HG03159 (cell line): ENCODE measurements around the gene SPINK4.

Experiments
- ATAC-seq: cut with Tn5 transposase; IDR thresholded peaks from one replicate; pipeline ENCODE4 v1.9.1; 2021; ENCODE audit warnings: mild to moderate bottlenecking, moderate library complexity; ENCODE audit not compliant: unreplicated experiment

The SPINK4 gene

GRCh38 chr9:33256236-33256635, 16.3 kb downstream of the SPINK4 start:
- no peak for ATAC-seq

- no peak for ATAC-seq
These were observed 17.3 kb downstream of the SPINK4 start for GRCh38 chr9:33257276-33257675.

GRCh38 chr9:33260372-33260771, 20.4 kb downstream of the SPINK4 start:
- no peak for ATAC-seq

- ATAC-seq: peak; percentile 4
These were observed 23.4 kb downstream of the SPINK4 start for GRCh38 chr9:33263131-33264002.

GRCh38 chr9:33264003-33264472, 24.1 kb downstream of the SPINK4 start:
- ATAC-seq: peak; percentile 31

GRCh38 chr9:33264473-33265177, 24.7 kb downstream of the SPINK4 start, which contains the start of the genes BAG1 and CHMP5:
Gene BAG1 (minus strand): TSS chr9:33264708.
Gene CHMP5 (plus strand): TSS chr9:33265049. CDS start chr9:33265079, 30 bp downstream.
- ATAC-seq: peak; percentile 81

GRCh38 chr9:33265211-33265865, 25.4 kb downstream of the SPINK4 start:
- ATAC-seq: no peak

- ATAC-seq: no peak
These were observed 27.3 kb downstream of the SPINK4 start for GRCh38 chr9:33267151-33267767.

- no peak for ATAC-seq
These were observed 30.2 kb downstream of the SPINK4 start for GRCh38 chr9:33270146-33270545.

GRCh38 chr9:33272061-33272460, 32.1 kb downstream of the SPINK4 start:
- ATAC-seq: no peak

GRCh38 chr9:33273266-33273971, 33.5 kb downstream of the SPINK4 start:
- no peak for ATAC-seq

GRCh38 chr9:33273972-33274328, 34.0 kb downstream of the SPINK4 start:
- no peak for ATAC-seq

GRCh38 chr9:33277484-33277883, 37.5 kb downstream of the SPINK4 start:
- ATAC-seq: no peak

- ATAC-seq: no peak
These were observed 45.5 kb downstream of the SPINK4 start for GRCh38 chr9:33285502-33285901.

GRCh38 chr9:33287087-33287490, 47.1 kb downstream of the SPINK4 start:
- ATAC-seq: no peak

- ATAC-seq: no peak
These were observed 48.3 kb downstream of the SPINK4 start for GRCh38 chr9:33288235-33288634.

- no peak for ATAC-seq
These were observed 49.0 kb downstream of the SPINK4 start for GRCh38 chr9:33288828-33289483.

GRCh38 chr9:33289496-33289895, 49.5 kb downstream of the SPINK4 start:
- ATAC-seq: no peak

- no peak for ATAC-seq
These were observed 49.9 kb downstream of the SPINK4 start for GRCh38 chr9:33289936-33290246.
